BE2C (cell line): ENCODE data around the gene AGPAT3.

Experiments used
- DNase-seq: peaks from one replicate; pipeline ENCODE4 v3.0.0-alpha.2; 2020
- H3K27me3 ChIP-seq: fragments of 250-450 bp; sonication (Bioruptor Pico); 2 replicates; pipeline ENCODE4 v1.5.1; 2020; ENCODE audit warnings: mild to moderate bottlenecking
- H3K36me3 ChIP-seq: fragments of 250-450 bp; sonication (Bioruptor Pico); 2 replicates; pipeline ENCODE4 v1.5.1; 2020; ENCODE audit warnings: mild to moderate bottlenecking
- H3K4me1 ChIP-seq: fragments of 250-450 bp; sonication (Bioruptor Pico); 2 replicates; pipeline ENCODE4 v1.5.1; 2020
- H3K4me3 ChIP-seq: 2 replicates; pipeline ENCODE4 v1.5.1; 2011; ENCODE audit warnings: low read depth, low read length
- H3K9me3 ChIP-seq: fragments of 250-450 bp; sonication (Bioruptor Pico); 2 replicates; pipeline ENCODE4 v1.5.1; 2020
- CTCF ChIP-seq: IDR thresholded peaks from 2 replicates; pipeline ENCODE4 v1.5.1; 2012; ENCODE audit warnings: mild to moderate bottlenecking, low read depth, low read length

AGPAT3 gene

GRCh38 chr21:44018127-44018526, 153.1 kb downstream of the AGPAT3 start:
- Histone ChIP-seq H3K4me3 (no peak overlapping the region), H3K4me1 (peaks cover 20% of the 10 kb centered on the region), H3K36me3 (0 out of 2 replicates have a peak, but pooled peaks cover 2% of the 10 kb centered on the region), H3K27me3 (no peaks in the 10 kb centered on the region), H3K9me3 (no peaks in the 10 kb centered on the region)
- no peak for TF ChIP-seq CTCF
- DNase-seq: no peak

- 0 out of 2 replicates have a peak, but pooled peaks cover 2% of the 10 kb centered on the region for H3K36me3 ChIP-seq
- H3K4me1 ChIP-seq: peaks cover 20% of the 10 kb centered on the region
- no peak for TF ChIP-seq CTCF
- no peak for DNase-seq
- H3K9me3 ChIP-seq: no peaks in the 10 kb centered on the region
- no peaks in the 10 kb centered on the region for H3K27me3 ChIP-seq
- H3K4me3 ChIP-seq: no peak overlapping the region
These were observed 154.0 kb downstream of the AGPAT3 start for GRCh38 chr21:44018813-44019567.

- H3K9me3 ChIP-seq: no peaks in the 10 kb centered on the region
- no peak for DNase-seq
- TF ChIP-seq CTCF: no peak
- no peaks in the 10 kb centered on the region for H3K27me3 ChIP-seq
- peaks cover 20% of the 10 kb centered on the region for H3K4me1 ChIP-seq
- H3K36me3 ChIP-seq: 0 out of 2 replicates have a peak, but pooled peaks cover 2% of the 10 kb centered on the region
- no peak overlapping the region for H3K4me3 ChIP-seq
These were observed 154.5 kb downstream of the AGPAT3 start for GRCh38 chr21:44019568-44019958.

GRCh38 chr21:44020551-44020950, 155.5 kb downstream of the AGPAT3 start:
- Histone ChIP-seq H3K36me3 (peaks cover 5% of the 10 kb centered on the region; the same call in 1 of the 2 replicates), H3K4me3 (no peak overlapping the region), H3K27me3 (no peaks in the 10 kb centered on the region), H3K9me3 (no peaks in the 10 kb centered on the region), H3K4me1 (peaks cover 20% of the 10 kb centered on the region)
- TF ChIP-seq CTCF: no peak
- no peak for DNase-seq

- no peak for TF ChIP-seq CTCF
- no peaks in the 10 kb centered on the region for H3K27me3 ChIP-seq
These were observed 156.0 kb downstream of the AGPAT3 start for GRCh38 chr21:44021064-44021463.

GRCh38 chr21:44024257-44024656, 159.2 kb downstream of the AGPAT3 start:
- TF ChIP-seq CTCF: no peak
- no peak for DNase-seq
- no peaks in the 10 kb centered on the region for H3K27me3 ChIP-seq
- no peaks in the 10 kb centered on the region for H3K9me3 ChIP-seq
- H3K4me1 ChIP-seq: peaks cover 16% of the 10 kb centered on the region
- peaks cover 5% of the 10 kb centered on the region; the same call in 1 of the 2 replicates for H3K36me3 ChIP-seq
- no peak overlapping the region for H3K4me3 ChIP-seq

More at GRCh38 chr21:44021064-44021463, 156.0 kb downstream of the AGPAT3 start:
- peaks cover 20% of the 10 kb centered on the region for H3K4me1 ChIP-seq
- H3K9me3 ChIP-seq: no peaks in the 10 kb centered on the region
- H3K4me3 ChIP-seq: no peak overlapping the region
- H3K36me3 ChIP-seq: peaks cover 5% of the 10 kb centered on the region; the same call in 1 of the 2 replicates
- DNase-seq: no peak
